Measurements from ENCODE around the gene PRAMEF14.
"Not testable (repeated sequence)": the region's sequence is repeated elsewhere in the genome, so short reads cannot be mapped to it uniquely, and the experiment has no call there.

DNA sequence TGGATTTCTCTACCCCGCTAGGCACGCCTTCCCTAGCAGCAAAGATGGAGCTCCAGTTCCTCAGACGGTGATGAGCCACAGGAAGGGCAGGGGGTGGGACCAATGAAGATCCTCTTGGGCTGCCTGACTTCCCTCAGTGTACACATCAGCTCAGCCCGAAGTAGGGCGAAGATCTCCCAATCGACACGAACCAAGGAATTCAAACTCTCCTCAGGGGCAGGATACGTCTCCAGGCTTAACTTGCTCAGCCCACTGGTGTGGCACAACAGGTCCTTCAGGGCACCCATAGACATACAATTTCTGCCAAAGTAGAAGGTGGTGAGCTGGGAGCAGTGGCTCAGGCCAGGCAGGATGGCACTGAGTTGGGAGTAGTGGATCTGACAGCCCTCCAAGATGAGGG is 4.4 kb downstream of the PRAMEF14 start:
- TF ChIP-seq, protein P1, sequence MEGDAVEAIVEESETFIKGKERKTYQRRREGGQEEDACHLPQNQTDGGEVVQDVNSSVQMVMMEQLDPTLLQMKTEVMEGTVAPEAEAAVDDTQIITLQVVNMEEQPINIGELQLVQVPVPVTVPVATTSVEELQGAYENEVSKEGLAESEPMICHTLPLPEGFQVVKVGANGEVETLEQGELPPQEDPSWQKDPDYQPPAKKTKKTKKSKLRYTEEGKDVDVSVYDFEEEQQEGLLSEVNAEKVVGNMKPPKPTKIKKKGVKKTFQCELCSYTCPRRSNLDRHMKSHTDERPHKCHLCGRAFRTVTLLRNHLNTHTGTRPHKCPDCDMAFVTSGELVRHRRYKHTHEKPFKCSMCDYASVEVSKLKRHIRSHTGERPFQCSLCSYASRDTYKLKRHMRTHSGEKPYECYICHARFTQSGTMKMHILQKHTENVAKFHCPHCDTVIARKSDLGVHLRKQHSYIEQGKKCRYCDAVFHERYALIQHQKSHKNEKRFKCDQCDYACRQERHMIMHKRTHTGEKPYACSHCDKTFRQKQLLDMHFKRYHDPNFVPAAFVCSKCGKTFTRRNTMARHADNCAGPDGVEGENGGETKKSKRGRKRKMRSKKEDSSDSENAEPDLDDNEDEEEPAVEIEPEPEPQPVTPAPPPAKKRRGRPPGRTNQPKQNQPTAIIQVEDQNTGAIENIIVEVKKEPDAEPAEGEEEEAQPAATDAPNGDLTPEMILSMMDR (IDR thresholded peaks at IDR 0.05): not testable (repeated sequence)
- not testable (repeated sequence) for TF ChIP-seq POLR2A, POLR2AphosphoS5 (IDR thresholded peaks at IDR 0.05)
